ENCODE data around the gene FHL3. TPM values are rescaled to one million over a fixed set of nuclear protein-coding genes. Genes with fewer than 3 reads are reported as not detected.
A peak's percentile ranks its signal among the peaks of the same experiment; 100 is the strongest.

Gene FHL3
- total RNA-seq, 1 experiment from 2014 or later, result 106 TPM

GRCh38 chr1:38025233-38025632 lies 19.9 kb upstream of the FHL3 start:
- peaks cover 52% of the 10 kb centered on the region for H3K36me3 ChIP-seq (ENCODE audit: insufficient read depth, low read length, poor library complexity, severe bottlenecking)
- H3K27ac ChIP-seq (ENCODE audit: low read depth, low read length, poor library complexity, severe bottlenecking), result peak overlapping the region; percentile 95
- intact Hi-C loops (cut with micrococcal nuclease; ENCODE audit: unreplicated experiment), result loop anchor here (5.0 to 10.0 kb wide), 3 partner anchors 270 to 792 kb away; no protein-coding TSS in a partner anchor
- peaks cover 75% of the 10 kb centered on the region for H3K4me1 ChIP-seq (ENCODE audit: insufficient read depth, low read length, poor library complexity, severe bottlenecking)
- H3K27me3 ChIP-seq (replicated peaks; ENCODE audit: insufficient read depth, low read depth, low read length, poor library complexity), result no peaks in the 10 kb centered on the region
- TF ChIP-seq CTCF (conservative IDR thresholded peaks at IDR 0.05; ENCODE audit: low read depth, low read length) (no peak), EZH2 (IDR thresholded peaks at IDR 0.05; ENCODE audit: borderline replicate concordance, low read depth, low read length, poor library complexity, severe bottlenecking) (no peak)
- ChIA-PET CTCF (interaction anchor here (0.6 to 3.1 kb wide), 3 partner anchors 47 to 809 kb away, joined by 5 to 14 read pairs (median 10); no protein-coding TSS in a partner anchor), POLR2A (ENCODE audit: low non-redundant PET) (interaction anchor here (0.6 to 1.1 kb wide), 5 partner anchors 12 to 748 kb away, joined by 3 to 7 read pairs (median 4); partner anchors contain the start of genes POU3F1 and UTP11)
- peak; percentile 92 for DNase-seq (ENCODE audit: low spot score)
- no TSS peak for BruUV-seq (replicated peaks)
- no peaks in the 10 kb centered on the region for H3K9me3 ChIP-seq (ENCODE audit: low read depth, low read length, poor library complexity, severe bottlenecking)
- no peak overlapping the region for H3K4me3 ChIP-seq (ENCODE audit: low read depth, low read length, poor library complexity, severe bottlenecking)

GRCh38 chr1:38022810-38023209 lies 17.5 kb upstream of the FHL3 start:
- peaks cover 58% of the 10 kb centered on the region for H3K4me1 ChIP-seq (ENCODE audit: insufficient read depth, low read length, poor library complexity, severe bottlenecking)
- no peaks in the 10 kb centered on the region for H3K9me3 ChIP-seq (ENCODE audit: low read depth, low read length, poor library complexity, severe bottlenecking)
- no peak for TF ChIP-seq CTCF (conservative IDR thresholded peaks at IDR 0.05; ENCODE audit: low read depth, low read length)
- no peak for TF ChIP-seq EZH2 (IDR thresholded peaks at IDR 0.05; ENCODE audit: borderline replicate concordance, low read depth, low read length, poor library complexity, severe bottlenecking)
- ChIA-PET CTCF (no interaction called here), POLR2A (ENCODE audit: low non-redundant PET) (interaction anchor here (0.6 kb wide), 1 partner anchor 294 kb away, joined by 3 read pairs; no protein-coding TSS in a partner anchor)
- H3K27me3 ChIP-seq (replicated peaks; ENCODE audit: insufficient read depth, low read depth, low read length, poor library complexity), result no peaks in the 10 kb centered on the region
- intact Hi-C loops (cut with micrococcal nuclease; ENCODE audit: unreplicated experiment), result loop anchor here (10.0 kb wide), 1 partner anchor 272 kb away; no protein-coding TSS in a partner anchor
- H3K4me3 ChIP-seq (ENCODE audit: low read depth, low read length, poor library complexity, severe bottlenecking), result no peak overlapping the region
- BruUV-seq (replicated peaks), result no TSS peak
- peaks cover 75% of the 10 kb centered on the region for H3K36me3 ChIP-seq (ENCODE audit: insufficient read depth, low read length, poor library complexity, severe bottlenecking)
- no peak for DNase-seq (ENCODE audit: low spot score)
- peak overlapping the region; percentile 95 for H3K27ac ChIP-seq (ENCODE audit: low read depth, low read length, poor library complexity, severe bottlenecking)

DNA sequence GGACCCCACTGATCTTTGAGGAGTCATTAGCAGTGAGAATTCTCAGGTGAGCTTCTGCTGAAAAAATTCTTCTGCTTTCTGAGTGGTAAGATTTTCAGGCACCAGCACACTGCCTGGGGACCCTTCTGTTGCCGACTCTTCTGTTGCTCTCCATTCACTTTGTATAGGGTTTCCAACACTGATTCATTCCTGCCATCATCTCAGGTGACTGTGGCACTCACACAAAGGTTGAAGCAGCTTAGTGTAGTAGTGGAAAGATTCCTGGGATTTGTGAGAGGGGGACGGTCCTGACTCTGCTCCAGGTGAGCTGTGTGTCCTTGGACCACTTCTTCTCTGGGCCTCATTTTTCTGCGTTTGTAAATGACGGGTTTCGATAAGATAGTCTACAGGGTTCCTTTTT lies 16.7 kb upstream of the FHL3 start:
- POLR2A ChIA-PET (ENCODE audit: low non-redundant PET), result no interaction called here
- Histone ChIP-seq H3K36me3 (ENCODE audit: insufficient read depth, low read length, poor library complexity, severe bottlenecking) (peaks cover 83% of the 10 kb centered on the region), H3K27ac (ENCODE audit: low read depth, low read length, poor library complexity, severe bottlenecking) (peak overlapping the region; percentile 95), H3K4me1 (ENCODE audit: insufficient read depth, low read length, poor library complexity, severe bottlenecking) (peaks cover 50% of the 10 kb centered on the region), H3K4me3 (ENCODE audit: low read depth, low read length, poor library complexity, severe bottlenecking) (no peak overlapping the region), H3K9me3 (ENCODE audit: low read depth, low read length, poor library complexity, severe bottlenecking) (no peaks in the 10 kb centered on the region), H3K27me3 (replicated peaks; ENCODE audit: insufficient read depth, low read depth, low read length, poor library complexity) (no peaks in the 10 kb centered on the region)
- DNase-seq (ENCODE audit: low spot score), result no peak
- CTCF ChIA-PET, result no interaction called here
- TF ChIP-seq EZH2 (IDR thresholded peaks at IDR 0.05; ENCODE audit: borderline replicate concordance, low read depth, low read length, poor library complexity, severe bottlenecking), result no peak
- TF ChIP-seq CTCF (conservative IDR thresholded peaks at IDR 0.05; ENCODE audit: low read depth, low read length), result no peak
- intact Hi-C loops (cut with micrococcal nuclease; ENCODE audit: unreplicated experiment), result loop anchor here (10.0 kb wide), 1 partner anchor 273 kb away; no protein-coding TSS in a partner anchor
- no TSS peak for BruUV-seq (replicated peaks)

All from A673 (cell line).